Lung microvascular endothelial cell (primary cell): ENCODE results near the gene LTBP2. TPM values are rescaled to one million over a fixed set of nuclear protein-coding genes. Genes with fewer than 3 reads are reported as not detected.
A peak's percentile ranks its signal among the peaks of the same experiment; 100 is the strongest.

Experiments
- DNase-seq, 2 donors: peaks; one replicate each; pipeline versions ENCODE4 v3.0.0 to v3.0.0-alpha.2; 2010; ENCODE audit warnings: low read depth in 2 of 2
- total RNA-seq: library from RNA; depleted of rRNA; stranded (reverse); fragments of >200 nt; gene quantifications from 2 replicates; pipeline ENCODE4 v1.2.1, GENCODE V29; 2014

Gene LTBP2
- total RNA-seq, 1 donor from 2014 or later = 6.2 TPM

DNA sequence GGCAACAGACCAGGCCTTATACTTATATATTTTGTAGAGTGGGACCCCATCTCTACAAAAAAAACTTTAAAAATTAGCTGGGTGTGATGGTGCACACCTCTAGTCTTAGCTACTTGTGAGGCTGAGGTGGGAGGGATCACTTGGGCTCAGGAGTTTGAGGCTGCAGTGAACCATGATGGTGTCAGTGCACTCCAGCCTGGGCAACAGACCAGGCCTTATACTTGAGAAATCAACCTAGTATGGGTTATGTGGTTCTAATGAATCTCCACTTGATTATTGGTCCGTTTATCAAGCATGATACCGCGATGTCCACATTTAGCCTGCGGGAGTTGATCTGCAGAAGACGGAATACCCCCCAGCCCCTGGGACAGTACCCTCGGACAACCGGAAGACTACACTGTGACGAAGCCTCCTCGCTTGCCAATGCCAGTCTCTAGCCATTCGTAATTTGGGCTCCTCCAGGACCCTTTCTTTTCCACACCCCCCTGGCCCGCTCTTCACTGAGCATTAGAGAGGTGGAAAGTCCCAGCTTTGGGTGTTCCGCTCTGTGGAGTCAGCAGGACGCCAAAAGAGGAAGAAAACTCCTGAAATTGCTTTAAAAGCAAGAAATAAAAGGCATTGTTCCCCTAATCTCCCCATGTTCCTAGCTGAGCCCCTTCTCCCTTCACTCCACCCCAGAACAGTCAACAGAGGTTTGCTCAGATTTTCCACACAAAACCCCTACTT lies 19.4 kb downstream of the LTBP2 start:
- no peak for DNase-seq

DNA sequence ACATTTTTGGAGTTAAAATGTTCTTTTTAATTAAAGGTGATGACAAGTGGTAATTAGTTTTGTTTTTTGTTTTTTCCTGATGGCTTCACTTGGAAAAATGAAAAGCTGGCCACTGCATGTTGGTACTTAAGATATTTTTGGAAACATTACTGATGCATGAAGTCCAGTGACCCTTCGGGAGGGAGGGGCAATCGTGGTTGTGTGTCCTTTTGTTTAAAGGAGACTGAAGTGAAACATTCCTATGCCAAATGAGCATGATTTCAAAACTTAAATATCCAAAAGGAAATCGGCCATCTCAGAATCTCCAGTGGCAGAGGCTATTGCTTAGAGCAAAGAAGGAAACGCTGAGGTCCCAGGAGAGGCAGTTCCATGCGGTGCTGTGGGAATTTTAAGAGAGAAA lies 20.1 kb downstream of the LTBP2 start:
- DNase-seq = peak in 1 of 2 donors; percentile 36

- DNase-seq = no peak
Observed at GRCh38 chr14:74591394-74591793, 20.6 kb downstream of the LTBP2 start.

DNA sequence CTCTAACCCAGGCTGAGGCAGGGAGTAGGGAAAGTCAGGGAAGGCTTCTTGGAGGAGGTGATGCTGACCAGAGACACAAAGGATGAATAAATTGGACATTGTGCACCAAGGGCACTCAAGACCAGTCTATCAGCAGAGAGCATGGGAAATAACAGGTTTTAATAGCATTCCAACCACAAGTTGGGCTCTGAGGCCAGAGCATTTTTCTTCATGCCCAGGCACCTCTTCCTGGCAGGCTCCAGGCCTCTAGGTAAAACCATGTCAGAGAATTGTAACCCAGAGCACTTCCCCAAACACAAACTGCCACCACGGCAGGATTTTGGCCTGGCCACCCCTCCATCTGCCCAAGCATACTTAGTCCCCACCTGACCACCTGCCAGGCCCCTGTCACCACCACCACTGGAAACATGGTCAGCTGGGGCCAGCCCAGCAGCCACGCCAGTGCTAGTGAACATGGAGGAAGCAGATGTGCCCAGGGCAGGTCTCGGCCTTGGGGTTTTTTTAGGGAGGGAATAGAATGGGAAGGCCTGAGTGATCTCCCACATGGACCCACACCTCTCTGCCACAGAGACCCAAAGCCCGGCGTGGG lies 22.7 kb downstream of the LTBP2 start:
- DNase-seq = no peak

- no peak for DNase-seq
Observed at GRCh38 chr14:74587363-74587707, 24.7 kb downstream of the LTBP2 start.

DNA sequence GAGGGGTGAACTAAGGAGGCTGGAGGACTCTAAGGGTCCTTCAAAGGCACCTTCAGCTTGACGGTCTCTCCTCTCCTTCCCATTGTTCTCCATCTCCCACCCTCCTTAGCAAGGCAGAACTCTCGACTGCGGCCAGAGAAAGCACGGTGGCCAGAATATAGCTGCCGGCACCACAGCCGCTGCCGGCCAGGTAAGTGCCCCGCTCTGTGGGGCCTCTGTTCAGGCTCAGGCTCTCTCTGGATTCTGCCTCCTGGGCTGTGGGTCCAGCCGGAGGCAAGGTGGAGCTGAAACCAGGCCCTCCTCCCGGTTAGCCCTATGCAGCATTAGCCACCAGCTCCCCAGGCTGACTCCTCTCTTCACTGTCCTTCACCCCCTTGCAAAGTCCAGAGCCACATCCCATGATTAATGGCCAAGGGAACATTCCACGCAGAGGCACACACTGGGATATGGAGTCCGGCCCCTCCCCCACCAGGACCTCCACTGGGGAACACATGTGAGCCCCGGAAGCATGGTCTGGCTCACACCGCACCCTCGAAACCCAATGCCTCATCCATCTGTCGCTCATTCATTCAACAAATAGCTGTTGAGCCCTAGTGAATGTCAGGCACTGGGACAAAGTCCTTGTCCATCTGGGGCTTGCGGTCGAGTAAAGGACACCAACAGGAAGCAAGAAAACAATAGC lies 25.2 kb downstream of the LTBP2 start:
- peak in 1 of 2 donors; percentile 37 for DNase-seq

- no peak for DNase-seq
Observed at GRCh38 chr14:74585406-74586335, 26.4 kb downstream of the LTBP2 start.

DNA sequence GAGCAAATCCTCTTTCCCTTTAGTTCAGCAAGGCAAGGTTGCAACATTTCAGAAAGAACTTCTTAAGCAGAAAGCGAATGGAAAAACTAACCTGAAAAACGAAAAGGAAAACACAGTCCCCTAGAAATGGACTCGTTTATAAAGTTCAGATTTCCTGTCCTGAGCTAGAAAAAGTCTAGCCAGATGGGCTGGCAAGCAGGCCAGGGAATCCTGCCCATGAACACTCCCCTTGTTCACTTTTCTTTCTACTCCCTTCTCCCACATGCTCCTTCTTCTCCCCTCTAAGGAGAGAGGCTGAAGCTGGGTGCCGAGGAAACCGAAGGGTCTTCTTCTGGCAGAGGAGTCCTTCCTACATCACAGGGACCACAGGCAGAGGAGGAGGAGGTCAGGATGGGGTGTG lies 27.1 kb downstream of the LTBP2 start:
- DNase-seq = no peak

DNA sequence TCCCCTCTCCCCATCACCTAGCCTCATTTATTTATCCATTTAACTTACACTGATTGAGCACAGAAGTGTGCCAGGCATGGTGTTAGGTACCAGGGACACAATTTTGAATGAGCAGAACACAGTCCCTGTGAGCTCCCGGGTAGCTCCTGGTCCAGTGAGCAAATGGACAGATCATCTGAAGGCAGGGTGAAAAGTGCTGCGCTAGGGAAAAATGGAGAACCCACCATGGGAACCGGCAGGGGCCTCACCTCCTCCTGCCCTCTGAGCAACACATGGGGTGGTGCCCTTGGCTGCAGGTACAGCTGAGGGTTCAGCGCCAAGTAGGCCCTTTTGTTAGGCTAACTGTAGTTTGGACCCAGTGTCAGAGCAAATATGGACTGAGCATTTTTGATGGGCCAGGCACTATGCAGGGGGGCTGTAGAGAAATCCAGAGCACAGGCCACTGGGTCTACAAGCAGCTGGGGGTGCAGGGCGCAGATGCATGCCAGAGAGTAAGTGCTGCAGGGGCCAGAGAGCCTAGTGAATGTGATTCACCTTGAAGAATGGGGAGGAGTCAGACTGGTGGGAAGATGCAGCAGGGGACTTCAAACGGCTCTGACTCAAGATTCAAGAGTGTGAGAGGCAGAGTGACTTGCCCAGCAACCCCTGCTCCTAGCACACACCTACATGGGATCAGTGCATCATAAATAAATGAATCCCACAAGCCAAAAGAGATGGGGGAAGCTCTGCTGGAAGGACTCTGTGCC lies 28.2 kb downstream of the LTBP2 start:
- peak in 1 of 2 donors; percentile 29 for DNase-seq

DNA sequence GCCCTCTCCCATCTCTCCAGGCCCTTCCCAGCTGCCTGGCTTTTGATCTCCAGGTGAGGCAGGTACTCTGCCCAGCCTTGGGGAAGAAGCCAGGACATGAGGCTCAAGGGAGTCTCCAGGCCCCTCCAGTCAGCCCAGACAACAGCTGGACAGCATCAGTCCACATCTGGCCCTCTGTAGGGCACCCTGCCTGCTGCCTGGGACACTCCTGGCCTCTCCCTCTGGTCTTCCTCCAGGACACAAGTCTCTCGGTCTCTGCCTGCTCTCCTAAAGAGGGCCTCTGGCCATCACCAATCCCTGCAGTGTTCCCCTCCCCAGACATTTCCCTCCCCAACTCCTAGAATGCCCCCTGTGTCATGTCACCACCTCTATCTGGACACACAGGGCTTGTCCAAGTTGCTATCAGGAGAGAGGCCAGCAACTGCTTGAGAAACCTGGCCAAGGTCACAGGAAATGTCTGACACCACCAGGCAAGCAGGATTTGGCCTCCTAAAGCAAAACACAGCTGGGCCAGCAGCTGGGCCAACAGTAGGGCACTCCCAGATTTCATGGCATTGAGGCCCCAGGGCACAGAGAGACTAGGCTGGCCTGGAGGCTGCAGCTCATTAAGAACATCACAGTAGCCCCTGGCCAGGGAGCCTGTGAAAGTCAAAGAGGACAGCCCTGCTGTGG lies 29.0 kb downstream of the LTBP2 start:
- peak; percentile 37 to 57 for DNase-seq

DNA sequence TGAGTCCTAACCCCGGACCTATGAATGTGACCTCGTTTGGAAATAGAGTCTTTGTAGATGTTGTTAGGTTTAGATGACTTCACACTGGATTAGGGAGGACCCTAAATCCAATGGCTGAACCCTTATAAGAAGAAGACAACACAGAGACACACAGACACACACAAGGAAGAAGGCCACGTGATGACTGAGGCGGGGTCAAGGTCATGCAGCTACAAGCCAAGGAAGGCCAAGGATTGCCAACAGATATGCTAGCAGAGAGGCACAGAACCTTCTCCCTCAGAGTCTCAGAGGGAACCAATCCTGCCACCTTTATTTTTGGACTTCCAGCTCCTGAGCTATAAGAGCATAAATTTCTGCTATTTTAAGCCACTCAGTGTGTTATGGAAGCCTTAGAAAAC lies 31.8 kb downstream of the LTBP2 start:
- DNase-seq = no peak

- peak in 1 of 2 donors; percentile 89 for DNase-seq
Observed at GRCh38 chr14:74579447-74580274, 32.4 kb downstream of the LTBP2 start.

DNA sequence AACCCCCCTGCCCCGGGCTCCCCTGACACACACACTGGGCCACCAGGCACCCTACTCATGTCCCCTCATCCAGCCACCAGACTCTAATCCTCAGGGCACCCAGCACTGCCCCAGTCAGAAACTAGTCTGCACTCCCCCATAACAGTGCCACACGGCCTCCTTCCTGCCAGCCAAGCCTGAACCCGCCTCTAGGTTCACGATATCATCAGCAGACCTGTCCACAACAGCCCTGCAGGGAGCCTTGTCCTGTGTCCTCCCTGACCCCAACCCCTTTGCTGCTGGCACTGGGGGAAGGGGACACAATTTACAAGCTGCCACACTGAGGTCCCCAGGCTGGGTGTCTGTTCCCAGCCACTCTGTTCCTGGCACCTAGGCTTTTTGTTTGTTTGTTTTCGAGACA lies 33.6 kb downstream of the LTBP2 start:
- DNase-seq = no peak

DNA sequence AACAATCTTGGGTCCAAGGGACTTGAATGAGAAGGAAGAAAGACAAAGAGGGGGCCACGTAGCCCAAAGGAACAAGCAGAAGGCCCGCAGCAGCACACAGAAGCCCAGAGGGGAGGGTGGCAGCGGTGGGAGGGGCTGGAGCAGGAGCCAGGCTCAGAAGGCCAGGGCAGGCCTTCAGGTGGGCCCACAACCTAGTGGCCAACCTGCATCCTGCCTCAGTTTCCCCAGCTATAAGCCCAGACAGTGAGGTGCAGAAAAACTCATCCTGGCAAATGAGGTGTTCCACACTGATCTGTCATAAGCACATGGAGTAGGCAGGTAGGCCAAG lies 34.1 kb downstream of the LTBP2 start:
- DNase-seq = no peak

GRCh38 chr14:74577247-74577947 lies 34.6 kb downstream of the LTBP2 start:
- no peak for DNase-seq

- DNase-seq = no peak
Observed at GRCh38 chr14:74575936-74576335, 36.1 kb downstream of the LTBP2 start.

DNA sequence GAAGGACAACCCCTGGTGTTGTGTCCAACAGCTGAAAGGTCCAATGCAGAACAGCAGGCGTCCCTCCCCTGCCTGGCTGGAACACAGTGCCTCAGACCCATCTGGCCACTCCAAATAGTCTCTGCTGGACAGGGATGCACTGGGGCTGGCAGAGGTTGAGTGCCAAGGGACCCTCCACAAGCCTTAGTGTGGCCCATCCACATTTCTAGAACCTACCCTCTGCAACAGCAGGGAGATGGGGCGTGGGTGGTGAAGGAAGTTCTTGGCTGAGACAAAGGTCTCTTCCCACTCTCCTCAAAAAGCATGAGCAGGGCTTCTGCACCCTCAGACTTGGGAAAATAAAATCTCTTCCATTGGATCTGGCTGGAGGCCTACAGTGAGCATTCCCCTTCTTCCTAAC lies 36.5 kb downstream of the LTBP2 start:
- no peak for DNase-seq

DNA sequence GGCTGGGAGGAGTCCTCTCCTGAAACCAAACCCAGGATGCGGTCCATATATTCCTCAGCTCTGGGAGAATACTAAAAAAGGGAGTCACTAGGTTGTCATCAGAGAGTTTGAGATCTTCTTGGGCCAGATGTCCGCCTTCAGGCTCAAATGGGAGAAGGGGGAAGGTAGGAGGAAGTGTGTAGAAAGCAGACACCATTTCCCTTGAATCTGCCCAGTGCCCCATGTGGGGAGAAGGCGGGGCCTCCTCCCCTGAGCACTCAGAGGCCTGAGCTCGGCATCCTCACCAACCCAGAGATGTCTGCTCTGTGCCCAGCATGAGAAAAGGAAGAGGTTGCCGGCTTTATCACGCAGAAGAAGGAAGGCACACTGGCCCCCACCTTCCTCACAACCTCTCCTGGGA lies 37.3 kb downstream of the LTBP2 start:
- DNase-seq = no peak

GRCh38 chr14:74574090-74574433 lies 38.0 kb downstream of the LTBP2 start:
- no peak for DNase-seq
